Midbrain (tissue), 1 donor: Measurements from ENCODE around the gene SOX6.

Experiments
- DNase-seq: peaks from one replicate; lab custom pipeline; 2025; lab: John Stamatoyannopoulos, UW

SOX6 gene

GRCh38 chr11:16000065-16000464 lies 356.3 kb downstream of the SOX6 start:
- DNase-seq, result no peak

DNA sequence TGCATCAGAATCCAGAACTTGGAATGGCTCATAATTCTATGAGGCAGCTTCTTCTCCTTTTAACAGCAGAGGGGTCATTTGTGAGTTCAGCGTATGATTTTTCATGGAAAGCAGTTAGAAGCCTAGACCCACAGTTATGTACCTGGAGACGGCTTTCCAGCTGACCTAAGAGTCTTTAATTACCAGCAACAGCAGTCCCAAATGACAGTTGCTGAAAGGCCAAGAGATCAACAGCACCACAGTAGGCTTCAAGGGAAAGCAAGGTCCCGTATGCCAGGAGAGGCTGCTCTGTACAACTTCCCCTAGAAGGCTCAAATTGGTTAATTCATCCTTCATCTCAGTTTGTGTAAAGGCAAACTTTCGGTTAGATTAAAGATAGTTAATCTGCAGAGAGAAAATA lies 363.0 kb downstream of the SOX6 start:
- no peak for DNase-seq

- no peak for DNase-seq
Measured at GRCh38 chr11:15991215-15991614, 365.1 kb downstream of the SOX6 start.

- DNase-seq, result no peak
Measured at GRCh38 chr11:15989685-15990084, 366.7 kb downstream of the SOX6 start.

- DNase-seq, result no peak
Measured at GRCh38 chr11:15988693-15989231, 367.6 kb downstream of the SOX6 start.

- no peak for DNase-seq
Measured at GRCh38 chr11:15988016-15988550, 368.3 kb downstream of the SOX6 start.

DNA sequence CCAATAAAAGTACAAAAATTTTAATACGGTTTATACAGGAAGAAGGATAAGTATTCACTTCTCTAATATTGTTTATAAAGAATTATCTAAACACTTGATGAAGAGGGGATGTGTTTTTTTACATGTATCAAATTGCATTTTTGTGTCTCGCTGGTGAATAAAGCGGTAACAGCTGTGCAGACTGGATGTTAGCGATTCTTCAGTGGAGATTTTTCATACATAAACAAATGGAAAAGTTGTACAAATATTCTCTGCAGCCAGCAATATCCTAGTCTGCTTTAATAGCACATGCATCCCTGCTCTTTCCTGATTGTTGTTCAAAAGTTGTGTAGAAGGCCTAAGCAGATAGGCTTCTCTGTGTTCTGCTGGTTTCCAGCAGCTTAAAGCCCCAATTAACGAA lies 369.3 kb downstream of the SOX6 start:
- no peak for DNase-seq

DNA sequence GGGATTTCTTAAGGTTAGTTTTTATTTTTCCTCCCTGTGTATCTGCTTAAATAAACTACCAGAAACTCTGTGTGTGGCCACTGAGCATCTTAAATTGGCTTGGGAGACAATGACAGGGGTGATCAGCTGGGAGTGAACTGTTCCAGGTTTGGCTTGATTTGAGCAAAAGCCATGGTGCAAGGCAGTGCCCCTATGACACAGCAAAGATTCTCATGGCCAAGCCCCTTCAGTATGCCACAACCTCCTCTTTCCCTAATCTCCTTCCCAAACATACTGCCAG lies 370.5 kb downstream of the SOX6 start:
- no peak for DNase-seq

DNA sequence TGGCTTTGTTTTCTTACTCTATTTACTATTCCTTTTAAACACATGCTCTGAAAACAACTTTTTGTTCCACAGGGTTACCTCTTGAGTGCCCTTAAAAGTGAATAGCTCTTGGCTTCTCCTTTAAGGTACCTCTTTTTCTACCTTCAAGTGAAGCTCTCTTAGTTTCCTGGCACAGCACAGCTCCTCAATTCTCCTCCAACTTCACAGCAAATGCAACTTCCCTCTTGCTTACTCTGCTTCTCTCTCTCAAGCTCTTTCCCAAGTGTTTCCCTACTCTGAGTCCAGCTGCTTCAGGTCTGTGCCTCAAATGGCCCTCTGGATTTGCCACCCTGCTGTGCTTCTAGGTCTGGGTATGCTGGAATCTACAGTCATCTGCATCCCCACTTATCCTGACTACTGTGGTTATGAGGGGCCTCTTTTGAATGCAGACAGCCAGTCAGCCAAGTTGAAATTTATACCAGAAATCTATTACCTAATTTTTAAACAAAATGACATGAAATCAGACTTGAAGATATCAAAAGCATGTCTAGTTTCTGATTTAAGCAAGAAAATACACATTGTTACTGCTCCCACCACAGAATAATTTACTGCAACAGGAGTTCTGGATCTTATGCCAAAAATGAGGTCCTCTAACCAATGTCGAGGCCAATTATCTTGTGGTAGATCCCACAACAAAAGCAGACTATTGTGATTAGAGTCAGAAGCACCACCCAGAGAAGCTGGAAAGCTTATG lies 371.1 kb downstream of the SOX6 start:
- DNase-seq, result no peak

DNA sequence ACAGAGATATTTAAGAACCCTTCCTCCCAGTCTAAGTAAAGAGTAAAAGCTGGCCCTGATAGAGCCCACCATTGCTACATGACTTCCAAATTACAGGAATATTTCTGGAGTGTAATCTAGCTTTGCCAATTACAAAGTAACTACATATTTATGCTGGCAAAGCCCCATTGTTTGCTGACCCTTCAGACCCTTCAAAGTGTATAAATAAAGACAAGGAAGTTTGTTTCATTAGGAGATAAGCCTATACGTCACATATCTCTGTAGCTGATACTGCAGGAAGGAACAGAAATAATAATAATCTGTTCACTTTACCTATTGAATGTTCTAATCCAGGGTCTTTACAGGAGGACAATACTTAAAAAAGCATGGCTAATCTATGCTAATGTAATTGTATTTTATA lies 375.1 kb downstream of the SOX6 start:
- DNase-seq, result no peak

DNA sequence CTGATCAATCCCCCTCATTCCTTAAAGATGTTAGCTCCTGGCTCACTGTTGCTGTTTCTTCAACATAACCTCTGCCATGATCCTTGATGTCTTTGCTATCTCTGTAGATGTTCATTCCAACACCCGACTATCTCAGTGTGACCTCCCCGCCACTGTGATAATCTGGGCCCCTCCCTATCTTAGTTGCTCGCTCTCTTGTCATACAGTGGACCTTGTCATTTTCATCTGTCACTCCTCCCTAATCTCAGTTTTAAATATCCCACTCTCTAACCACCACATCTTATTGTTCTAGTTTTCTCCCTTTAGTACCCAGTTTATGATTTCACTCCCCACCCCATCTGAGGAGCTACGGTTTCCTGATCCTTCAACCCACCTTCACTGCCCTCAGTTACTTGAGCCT lies 379.2 kb downstream of the SOX6 start:
- DNase-seq, result no peak

DNA sequence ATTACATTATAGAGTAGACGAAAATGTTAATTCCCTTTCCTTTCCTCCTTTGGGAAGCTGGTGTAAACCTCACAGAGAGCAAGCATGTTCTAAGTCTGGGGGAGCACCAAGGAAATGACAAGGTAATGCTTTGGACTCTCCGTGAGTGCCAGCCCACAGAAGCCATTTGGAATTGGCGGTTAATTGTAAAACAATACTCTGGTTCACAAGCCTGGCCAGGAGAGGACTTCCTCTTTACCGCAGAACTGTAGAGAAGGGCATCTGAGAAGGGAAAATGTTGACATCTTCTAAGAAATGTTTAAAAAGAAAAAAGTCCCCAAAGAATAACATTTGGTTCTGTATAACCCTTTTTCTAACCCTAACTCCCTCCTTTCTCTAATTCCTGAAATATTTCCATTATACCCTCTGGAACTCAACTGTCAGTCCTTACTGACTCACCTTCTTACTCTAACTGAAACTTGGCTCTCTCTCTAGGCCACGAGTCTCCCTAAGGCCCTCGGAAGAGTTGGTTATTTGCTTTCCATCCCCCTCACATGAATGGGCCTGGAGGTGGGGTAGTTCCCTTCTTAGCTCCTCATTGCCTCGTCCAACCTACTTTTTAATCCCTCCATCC lies 379.8 kb downstream of the SOX6 start:
- DNase-seq, result no peak

DNA sequence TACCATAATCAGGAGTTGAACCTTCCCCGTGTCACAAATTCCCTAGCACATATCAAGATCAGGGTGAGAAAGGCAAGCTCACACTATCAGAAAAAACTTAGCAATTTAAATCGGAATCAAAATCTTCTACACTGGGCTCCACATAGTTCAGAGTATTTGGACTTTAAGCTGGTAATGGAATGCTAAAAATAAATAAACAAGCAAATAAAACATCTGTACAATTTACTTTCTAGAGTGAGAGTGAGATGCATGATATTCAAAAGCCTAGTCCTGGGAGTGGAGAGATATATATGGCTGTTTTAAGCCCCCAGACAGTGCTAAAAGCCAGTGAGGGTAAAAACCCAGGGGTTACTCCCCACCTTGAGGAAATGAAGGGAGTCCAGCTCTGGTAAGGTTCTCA lies 380.6 kb downstream of the SOX6 start:
- no peak for DNase-seq

GRCh38 chr11:15972838-15973237 lies 383.5 kb downstream of the SOX6 start:
- no peak for DNase-seq

DNA sequence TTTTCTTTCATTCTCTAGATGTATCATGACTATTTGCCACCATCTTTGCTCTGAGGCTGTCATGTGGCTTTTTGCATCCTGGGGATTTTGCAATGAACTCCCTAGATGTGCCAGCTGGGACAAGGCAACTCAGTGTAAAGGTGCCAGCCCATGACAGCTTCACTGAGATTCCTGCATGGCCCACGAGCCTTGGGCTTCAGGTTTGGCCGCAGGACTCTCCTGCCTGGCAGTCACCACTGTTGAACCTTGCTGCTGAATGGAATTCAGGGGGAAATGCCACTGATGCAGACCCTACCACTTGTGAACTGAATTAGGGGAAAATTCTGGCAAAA lies 385.2 kb downstream of the SOX6 start:
- DNase-seq, result no peak

DNA sequence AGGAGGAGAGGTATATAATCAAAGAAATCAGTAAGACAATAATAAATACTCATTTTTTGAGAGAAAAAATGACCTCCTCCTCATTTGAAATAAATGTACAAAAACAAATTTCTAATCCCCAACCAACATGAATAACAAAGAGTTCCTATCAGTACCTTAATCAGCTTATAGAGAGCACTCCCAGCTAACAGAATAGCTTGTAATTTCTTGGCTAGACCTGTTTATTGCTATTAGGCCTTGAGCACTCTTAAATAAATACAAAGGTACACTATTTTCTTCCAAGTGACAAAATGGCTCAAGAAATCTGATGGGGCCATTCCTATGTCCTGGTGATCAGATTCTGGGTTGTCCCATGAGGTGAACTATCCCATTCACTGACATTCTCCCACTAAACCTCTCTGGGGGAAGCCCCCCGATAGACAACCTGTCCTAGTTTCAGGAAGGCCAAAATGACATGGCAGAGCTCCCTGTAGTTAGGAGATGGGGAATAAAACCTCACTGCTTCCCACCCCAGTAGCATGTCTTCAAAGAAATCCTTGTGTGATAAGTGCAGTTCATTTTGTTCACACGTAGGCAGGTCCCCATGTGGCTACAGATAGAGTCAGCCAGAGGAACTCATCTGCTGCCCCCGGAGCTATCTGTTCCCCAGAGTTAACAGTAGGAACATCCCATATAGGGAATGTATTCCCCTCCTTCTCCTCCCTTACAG lies 385.7 kb downstream of the SOX6 start:
- no peak for DNase-seq

DNA sequence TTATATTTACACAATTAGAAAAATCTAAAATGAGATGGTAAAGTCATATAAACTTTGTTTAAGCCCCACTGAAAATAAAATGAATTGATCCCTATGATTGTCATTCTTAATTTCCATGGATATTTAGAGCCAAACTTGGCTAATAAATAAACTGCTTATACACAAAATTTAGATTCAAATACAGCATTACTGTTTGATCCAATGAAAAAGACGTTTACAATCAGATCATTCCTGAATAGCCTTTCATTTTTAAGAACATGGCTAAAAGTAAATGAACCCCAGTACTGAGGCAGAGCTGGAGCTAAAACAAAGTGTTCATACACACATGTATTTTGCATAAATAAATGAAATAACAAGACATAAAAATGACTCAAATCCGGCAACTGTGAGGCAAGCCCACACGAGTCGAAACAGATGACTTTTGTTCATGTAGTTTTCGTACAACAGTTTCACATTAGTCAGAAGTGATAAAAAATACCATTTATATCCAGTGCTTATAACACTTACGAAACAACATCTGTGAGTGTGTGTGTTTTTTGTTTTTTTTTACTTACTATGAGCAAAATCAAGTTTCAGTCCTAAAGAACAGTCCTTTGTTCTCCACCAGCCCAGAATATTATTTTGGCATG lies 386.5 kb downstream of the SOX6 start:
- DNase-seq, result no peak

GRCh38 chr11:15969281-15969680 lies 387.1 kb downstream of the SOX6 start:
- DNase-seq, result peak; percentile 55

DNA sequence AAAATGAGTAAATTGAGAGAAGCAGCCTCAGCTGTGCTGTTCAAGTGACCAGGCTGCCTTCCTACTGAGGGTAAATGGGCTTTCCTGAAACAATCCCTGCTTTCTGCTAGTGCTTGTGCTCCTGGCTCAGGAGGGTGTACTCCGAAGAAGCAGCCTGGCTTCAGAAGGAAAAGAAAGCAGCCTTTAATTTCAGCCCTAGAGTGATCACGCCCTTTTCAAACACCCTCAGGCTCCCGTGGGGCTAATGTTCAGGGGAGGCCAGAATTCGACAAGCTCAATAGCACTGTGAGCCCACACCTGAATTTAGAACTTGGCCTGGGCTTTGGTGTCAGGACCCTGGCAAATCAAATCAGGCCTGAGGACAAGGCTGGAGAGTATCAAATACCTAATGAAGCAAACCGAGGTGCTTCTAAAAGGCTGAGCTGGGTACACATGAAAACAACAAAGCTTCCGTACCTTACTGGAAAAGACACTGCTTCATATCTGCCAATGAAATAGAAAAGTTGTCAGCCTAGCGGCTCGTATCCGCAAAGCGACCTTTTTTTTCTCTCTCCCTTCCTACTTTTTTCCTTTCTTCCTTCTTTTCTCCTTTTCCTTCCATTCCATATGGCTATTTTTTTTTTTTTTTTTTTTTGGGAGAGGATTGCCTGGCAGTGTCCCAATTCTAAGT lies 387.8 kb downstream of the SOX6 start:
- peak; percentile 25 for DNase-seq

GRCh38 chr11:15967966-15968365 lies 388.4 kb downstream of the SOX6 start:
- no peak for DNase-seq

DNA sequence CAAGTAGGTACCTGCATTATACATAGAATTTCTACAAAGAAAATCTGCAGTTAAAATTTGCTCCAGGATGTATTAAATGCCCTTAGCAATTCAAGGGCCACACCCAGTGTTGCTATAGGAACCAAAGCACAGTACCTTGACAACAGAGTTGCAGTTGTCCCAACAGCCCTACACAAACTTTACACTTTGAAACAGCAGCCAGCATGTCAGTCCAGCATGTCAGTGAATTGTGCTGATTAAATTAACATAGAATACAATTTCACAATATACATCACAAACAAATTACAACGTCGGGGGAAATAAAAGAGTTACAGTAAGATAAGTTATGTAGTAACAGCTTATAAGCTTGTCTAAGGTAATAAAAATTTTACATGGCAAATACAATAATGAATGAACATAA lies 389.2 kb downstream of the SOX6 start:
- no peak for DNase-seq

- no peak for DNase-seq
Measured at GRCh38 chr11:15965562-15966250, 390.6 kb downstream of the SOX6 start.
